SK-N-DZ (cell line): ENCODE data around the gene UBXN2A.
"Not testable (repeated sequence)": the region's sequence is repeated elsewhere in the genome, so short reads cannot be mapped to it uniquely, and the experiment has no call there.

Experiments
- DNase-seq: peaks from one replicate; pipeline ENCODE4 v3.0.0-alpha.2; 2015; ENCODE audit warnings: low spot score

Gene UBXN2A

DNA sequence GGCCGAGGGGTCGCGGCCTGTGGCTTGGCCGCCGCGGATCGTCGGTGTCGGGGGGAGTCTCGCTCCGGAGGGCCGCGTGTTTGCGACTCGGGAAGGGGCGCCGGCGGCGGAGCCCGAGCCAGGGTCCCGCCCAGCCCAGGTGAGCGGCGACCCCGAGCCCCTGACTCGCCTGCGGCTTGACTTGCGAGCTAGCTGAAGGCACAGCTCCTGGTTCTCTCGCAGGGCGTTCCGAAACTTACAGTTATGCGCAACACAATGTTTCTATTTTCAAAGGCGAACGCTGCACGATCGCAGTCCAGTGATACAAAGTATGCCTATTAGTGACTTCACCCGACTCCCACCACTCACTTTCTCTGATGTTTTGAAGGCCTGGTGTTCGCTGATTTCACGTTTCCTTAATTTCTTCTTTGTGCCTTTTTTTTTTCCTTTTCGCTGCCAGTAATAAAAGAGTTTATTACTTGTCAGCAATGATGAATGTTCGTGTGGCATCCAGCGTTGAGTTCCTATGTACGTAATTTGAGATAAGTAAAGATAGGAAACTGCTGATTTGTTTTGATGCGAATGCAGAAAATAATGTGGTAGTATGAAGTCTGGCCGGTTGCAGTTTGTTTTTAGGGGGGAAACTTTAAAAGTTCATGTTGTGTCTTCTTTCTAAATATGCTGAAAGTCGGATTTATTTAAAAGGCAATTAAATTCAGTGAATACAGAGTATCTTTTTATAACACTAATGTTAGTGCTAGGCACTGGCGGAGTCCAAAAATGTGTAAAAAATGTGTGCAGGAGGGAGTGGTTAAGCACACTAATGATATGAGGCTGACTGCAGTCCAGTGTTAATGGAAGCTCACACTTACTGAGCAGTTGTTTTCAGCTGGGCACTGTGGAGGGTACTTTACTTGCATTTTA, 706 bp downstream of the UBXN2A start:
- DNase-seq, result peak; percentile 45

DNA sequence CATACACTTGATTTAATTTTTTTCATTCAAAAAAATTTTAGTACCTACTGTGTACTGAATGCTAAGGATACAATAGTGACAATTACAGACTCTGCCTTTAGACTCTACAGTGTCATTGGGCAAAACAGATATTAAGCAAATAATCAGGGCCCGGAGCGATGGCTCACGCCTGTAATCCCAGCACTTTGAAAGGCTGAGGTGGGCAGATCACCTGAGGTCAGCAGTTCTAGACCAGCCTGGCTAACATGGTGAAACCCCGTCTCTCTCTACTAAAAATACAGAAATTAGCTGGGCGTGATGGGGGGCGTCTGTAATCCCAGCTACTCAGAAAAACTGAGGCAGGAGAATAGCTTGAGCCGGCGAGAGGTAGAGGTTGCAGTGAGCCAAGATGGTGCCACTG, 1.4 kb downstream of the UBXN2A start:
- no peak for DNase-seq

DNA sequence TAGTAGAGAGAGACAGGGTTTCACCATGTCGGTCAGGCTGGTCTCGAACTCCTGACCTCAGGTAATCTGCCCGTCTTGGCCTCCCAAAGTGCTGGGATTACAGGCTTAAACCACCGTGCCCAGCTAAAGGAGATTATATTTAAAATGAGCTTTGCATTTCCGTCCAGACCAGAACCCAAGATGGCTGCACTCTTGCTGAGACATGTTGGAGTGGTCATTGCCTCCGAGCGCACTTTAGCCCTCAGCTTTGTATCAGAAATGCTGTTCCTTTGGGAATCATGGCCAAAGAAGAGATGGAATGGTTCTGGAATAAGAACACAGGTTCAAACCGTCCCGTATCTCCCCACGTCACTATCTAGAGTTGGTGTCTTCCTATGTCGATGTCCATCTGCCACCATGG, 3.4 kb downstream of the UBXN2A start:
- DNase-seq, result no peak

DNA sequence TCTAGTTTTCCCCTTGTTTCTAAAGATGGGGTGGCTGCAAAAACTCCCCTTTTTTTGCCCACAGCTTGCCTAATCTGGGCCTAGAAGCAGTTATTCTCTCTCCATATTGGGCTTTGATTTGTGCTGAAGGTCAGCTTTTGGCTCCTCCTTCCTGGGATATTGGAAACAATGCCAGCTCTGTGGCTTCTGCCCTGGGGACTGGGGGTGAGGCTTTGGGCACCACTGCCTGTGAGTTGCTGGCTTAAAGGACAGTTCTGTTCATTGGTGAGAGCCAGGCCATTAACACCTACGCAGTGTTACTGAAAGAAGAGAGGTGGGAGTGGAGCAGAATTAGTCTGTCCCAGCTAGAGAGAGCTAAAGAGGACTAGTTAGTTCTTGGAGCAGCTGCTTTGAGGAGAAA, 4.3 kb downstream of the UBXN2A start:
- DNase-seq, result no peak

DNA sequence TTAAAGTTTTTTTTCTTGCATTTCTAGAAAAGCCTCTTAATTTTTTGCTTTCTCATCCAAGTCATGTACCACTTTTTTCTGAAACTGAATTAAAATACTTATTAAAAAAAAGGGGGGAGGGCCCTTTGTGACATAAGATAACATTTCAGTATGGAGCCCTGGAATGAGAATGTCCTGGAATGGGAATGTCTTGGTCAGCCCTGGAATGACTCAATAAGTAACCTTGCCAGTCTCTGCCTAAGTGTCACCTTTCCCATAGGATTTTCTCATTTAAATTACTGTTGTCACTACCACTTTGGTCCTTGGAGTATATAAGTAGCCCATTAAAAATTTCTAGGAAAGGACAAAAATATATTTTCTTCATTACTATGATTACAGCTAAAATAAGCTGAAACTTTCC, 4.7 kb downstream of the UBXN2A start:
- no peak for DNase-seq

DNA sequence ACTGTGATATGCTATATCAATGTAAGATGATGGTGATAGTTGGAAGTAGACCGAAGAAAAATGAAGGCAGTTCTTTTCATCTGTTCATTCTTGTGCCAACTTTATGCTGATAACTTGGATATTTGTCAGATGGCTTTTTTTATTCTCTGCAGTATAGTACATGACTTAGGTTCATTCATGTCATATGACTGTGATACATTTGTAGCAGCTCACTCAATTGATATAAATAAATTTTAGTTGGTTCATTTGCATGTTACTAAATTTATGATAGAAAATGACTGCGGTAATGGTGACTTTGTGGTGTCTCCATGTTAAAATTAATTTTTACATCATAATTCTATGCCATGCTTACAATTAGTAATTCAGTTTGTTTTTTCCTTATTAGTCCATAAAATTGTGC, 7.1 kb downstream of the UBXN2A start:
- DNase-seq, result no peak

DNA sequence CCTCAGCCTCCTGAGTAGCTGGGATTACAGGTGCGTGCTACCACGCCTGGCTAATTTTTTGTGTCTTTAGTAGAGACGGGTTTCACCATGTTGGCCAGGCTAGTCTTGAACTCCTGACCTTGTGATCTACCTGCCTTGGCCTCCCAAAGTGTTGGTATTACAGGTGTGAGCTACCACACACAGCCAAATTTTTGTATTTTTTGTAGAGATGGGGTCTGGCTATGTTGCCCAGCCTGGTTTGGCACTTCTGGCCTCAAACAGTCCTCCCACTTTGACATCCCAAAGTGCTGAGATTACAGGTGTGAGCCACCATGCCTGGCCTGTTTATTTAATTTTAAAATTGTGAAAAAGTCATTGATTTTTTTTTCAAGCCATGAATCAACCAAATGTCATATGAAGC, 12.3 kb downstream of the UBXN2A start:
- DNase-seq, result not testable (repeated sequence)

DNA sequence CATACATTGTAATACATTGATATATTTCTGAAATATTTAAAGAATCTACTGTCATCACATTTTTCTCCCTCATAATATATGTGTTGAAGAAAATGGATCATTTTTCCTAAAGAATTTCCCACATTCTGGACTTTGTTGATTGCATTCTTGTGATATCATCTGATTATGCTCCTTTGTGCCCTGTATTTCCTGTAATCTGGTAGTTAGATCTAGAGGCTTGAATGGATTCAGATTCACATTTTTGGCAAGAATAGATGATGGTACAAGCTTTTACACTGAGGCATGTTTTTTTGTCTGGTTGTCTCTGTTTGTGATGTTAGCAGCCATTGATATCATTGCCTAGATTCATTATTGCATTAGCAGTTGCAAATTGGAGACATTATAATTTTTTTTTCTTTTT, 13.4 kb downstream of the UBXN2A start:
- no peak for DNase-seq

DNA sequence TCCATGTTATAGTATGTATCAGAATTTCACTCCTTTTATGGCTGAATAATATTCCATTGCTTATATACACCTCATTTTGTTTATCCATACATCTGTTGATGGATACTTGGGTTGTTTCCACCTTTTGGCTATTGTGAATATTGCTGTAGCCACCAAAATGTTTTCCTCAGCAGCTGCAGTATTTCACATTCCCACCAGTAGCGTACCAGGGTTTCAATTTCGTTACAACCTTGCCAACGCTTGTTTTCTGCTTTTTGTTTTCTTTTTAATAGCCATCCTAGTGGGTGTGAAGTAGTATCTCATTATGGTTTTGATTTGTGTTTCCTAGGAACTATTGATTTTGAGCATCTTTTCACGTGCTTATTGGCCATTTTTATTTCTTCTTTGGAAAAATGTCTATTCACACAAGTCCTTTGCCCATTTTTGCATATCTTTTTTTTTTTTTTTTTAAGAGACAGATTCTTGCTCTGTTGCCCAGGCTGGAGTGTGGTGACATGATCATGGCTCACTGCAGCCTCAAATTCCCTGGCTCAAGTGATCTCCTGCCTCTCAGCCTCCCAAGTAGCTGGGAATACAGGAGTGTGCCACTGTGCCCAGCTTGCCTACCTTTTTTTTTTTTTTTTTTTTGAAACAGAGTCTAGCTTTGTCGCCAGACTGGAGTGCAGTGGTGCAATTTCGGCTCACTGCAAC, 14.2 kb downstream of the UBXN2A start:
- no peak for DNase-seq

DNA sequence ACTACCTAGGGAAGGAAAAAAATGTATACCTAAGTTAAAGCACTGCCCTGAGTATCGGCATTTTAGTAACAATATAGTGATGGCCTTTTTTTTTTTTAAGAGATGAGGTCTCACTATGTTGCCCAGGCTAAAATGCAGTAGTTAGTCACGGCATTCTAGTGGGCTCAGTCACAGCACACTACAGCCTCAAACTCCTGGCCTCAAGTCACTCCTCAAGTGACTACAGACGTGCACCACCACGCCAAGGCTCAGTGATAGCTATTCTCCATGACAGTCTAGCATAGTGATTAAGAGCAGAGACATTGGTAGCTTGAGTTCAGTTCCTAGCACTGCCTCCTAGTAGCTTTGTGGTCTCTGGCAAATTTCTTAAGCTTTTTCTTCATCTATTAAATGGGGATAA, 27.6 kb downstream of the UBXN2A start:
- DNase-seq, result no peak

DNA sequence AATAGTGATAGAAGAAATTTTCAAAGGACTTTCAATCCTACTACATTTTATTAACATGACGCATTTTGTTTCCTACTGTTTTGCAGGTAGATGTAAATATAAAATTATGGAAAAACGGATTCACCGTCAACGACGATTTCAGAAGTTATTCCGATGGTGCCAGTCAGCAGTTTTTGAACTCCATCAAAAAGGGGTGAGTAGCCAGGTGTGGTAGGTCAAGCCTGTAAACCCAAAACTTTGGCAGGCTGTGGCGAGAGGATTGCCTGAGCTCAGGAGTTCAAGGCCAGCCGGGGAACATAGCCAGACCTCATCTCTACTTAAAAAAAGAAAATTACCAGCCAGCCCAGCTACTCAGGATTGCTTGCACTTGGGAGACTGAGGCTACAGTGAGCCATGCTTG, 36.6 kb downstream of the UBXN2A start:
- DNase-seq, result no peak

DNA sequence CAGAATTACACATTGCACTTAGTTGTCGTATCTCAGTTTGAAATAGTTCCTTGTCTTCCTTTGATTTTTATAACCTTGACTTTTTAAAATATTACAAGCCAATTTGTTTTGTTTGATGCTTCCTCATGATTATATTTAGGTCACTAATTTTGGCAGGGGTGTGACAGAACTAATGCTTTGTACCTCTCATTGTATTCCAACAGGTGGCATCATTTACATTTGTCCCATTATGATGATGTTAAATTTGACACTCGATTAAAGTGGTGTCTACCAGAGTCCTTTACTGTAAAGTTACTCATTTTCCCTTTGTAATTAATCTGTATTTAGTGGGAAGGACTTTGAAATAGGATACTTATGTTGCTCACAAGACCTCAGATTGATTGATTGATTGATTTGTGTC, 48.1 kb downstream of the UBXN2A start:
- DNase-seq, result no peak

DNA sequence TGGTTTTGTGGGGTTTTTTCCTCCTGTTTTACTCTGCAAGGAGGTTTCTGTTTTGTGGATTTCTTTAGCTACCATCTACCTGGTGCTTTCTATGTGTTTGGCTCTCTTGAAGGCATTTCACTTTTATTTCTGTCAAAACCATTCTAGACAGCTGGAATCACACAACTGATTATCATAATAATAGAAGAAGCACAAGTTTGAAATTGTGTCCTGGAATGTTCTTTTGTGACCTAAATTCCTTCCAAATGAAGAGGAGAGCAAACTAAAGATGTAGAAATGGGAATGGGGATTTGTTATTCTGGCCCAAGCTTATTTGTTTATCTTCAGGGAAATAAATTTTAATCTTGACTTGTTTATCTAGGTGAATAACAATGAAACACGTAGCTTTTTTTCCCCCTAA, 52.7 kb downstream of the UBXN2A start:
- no peak for DNase-seq

DNA sequence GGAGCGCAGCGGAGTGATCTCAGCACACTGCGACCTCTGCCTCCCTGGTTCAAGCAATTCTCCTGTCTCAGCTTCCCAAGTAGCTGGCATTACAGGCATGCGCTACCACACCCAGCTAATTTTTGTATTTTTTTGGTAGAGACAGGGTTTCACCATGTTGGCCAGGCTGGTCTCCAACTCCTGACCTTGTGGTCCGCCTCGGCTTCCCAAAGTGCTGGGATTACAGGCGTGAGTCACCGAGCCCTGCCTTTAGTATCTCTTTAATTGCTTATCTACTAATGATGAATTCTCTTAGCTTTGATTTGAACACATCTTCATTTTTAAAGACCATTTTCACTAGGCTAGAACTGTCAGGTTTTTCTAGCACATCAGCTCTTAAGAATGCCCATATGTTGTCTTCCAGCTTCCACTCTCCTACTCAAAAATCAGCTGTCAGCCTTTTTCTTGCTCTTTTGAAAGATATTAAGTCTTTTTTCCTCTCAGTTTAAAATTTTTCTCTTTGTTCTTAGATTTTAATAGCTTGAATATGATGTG, 53.5 kb downstream of the UBXN2A start:
- no peak for DNase-seq

DNA sequence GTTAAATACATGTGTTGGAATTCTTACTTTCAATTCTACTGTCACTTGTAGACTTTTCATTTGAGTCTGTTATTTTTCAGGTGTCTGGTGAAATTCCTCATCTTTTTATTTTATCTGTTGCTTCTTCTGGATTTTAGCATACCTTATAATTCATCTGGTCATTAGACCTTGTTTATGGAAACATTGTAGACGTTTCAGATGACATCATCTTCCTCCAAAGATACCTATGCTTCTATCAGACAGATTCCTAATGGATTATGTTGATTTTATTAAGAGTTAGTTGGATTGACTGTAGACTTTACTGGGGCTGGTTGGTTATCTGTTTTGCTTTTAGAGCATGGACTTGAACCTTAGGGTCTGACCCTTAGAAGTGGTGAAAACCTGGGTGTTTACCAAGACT, 54.3 kb downstream of the UBXN2A start:
- no peak for DNase-seq

DNA sequence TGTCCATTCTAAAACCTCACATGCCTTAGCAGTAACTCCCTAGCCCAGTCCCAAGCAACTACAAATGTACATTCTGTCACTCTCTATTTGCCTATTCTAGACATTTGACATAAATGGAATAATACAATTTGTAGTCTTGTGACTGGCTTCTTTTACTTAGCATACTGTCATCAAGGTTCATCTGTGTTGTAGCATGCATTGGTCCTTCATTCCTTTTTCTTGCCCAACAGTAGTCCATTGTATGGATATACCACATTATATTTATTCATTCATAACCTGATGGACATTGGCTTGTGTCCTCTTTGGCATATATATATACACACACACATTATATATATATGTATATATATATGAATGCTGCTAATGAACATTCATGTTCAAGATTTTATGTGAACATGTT, 67.4 kb downstream of the UBXN2A start:
- DNase-seq, result no peak

DNA sequence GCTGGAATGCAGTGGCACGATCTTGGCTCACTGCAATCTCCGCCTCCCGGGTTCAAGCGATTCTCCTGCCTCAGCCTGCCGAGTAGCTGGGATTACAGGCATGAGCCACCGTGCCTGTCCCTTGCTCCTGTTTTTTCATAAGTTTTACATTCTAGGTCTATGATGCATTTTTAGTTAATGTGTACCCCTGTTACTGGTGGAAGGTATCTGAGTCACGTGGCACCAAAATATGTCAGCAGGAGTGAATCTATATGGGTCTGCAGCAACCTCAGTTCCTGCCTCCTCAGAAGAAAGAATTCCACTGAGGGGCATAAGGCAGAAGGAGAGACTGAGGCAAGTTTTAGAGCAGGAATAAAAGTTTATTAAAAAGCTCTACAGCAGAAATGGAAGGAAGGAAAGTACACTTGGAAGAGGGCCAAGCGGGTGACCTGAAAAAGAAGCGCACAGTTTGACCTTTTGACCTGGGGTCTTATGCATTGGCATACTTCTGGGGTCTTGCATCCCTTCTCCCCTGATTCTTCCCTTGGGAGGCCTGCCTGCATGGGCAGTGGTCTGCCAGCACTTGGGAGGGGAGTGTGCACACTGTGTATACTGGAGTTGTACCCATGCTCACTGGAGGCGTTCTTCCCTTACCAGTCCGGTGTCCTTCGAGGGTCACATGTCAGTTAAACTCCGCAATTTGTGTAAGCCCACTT, 68.6 kb downstream of the UBXN2A start:
- DNase-seq, result no peak

DNA sequence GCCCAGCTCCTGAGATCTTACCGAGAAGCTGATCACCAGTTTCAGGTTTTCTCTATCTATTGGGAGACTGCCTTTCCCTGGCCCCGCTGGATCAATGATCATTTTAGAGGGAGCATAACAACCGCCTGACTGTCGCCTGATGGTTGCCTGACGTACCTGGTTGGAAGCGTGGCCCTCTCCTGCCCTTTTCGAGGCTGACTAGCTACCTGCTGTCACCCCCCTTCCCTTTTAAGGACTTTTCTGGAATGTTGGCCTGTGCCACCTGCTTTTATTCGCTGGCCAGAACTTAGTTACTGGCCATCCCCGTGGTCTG, 69.1 kb downstream of the UBXN2A start:
- no peak for DNase-seq

DNA sequence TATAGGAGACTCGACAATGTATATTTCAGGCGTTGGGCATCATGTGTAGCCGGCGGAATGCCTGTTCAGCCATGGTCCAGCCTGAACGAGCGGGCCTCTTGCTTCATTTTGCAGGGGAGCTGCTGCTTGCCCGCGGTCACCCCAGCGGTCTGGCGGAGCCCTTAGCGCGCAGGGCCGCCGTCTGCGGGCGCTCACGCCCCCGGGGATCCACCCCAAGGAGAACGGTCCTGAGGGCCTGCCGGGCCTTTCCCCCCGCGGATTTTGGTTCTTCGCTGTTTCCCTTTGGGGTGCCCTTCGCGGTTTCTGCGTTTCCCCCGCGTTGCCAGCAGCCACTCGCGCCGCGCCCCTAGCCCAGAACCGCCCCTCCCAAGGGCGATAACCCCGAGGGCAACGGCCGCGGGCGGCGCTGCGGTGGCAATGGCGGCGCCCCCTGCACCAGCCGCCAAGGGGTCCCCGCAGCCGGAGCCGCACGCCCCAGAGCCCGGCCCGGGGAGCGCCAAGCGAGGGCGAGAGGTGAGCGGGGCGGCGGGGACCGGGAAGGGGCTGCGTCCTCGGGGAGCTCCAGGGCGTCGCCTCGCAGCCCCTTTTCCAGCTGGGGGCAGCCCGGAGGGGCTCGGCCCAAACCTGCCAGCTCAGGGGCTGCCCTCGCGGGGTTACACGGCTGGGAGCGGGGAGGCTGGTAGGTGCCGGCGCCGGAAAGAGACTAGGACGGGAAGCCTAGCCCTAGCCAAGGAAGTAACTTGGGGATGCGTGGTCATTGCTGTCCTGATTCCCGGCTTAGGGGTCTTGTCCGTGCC, 69.6 kb downstream of the UBXN2A start, which contains the start of gene MFSD2B:
Gene MFSD2B (plus strand): TSS at position 406 of the 797 bp plus-strand sequence. CDS start 12 bp downstream, at position 418.
- DNase-seq, result no peak

DNA sequence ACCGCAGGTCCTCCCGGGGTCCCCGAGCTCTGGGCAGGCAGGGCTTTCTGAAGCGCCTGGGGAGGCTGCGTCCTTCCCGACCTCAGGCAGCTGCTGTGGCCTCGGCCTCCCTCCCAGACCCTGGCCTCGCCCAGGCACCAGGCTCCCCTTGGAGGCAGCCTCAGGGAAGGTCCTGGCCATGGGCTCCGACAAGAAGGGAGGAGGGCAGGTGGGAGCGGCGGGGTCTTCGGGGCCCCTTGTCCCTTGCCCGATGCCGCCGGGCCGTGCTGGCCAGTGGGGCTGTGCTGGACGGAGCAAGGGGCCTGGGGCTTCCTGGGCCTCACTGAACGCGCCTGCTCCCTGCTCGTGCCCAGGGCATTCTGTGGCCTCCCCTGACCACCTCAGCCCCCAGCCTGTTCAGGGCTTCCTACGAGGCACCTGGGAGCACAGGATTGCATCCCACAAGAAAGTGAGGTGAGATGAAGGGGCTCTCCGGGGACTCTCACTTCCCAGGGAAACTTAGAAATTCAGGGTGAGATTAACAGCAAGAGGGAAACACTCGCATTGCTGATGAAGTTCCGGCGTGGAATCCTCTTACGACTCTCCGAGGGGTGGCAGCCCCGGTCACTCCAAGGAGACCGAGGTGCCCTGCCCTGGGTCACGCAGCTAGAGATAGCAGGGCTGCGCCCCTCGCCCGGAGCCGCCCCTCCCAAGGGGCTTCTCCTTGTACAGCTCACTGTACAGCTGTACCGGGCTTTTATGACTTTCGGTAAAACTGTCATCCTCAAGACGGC, 70.4 kb downstream of the UBXN2A start:
- DNase-seq, result no peak
